Vagina (tissue), 2 donors: ENCODE data around the gene GALNT11. TPM values are rescaled to one million over a fixed set of nuclear protein-coding genes. Genes with fewer than 3 reads are reported as not detected.
"Not testable (repeated sequence)": the region's sequence is repeated elsewhere in the genome, so short reads cannot be mapped to it uniquely, and the experiment has no call there.

Experiments
- DNase-seq, 2 donors: peaks; one replicate each; pipeline ENCODE4 v3.0.0-alpha.2; 2017; ENCODE audit errors: extremely low spot score in 2 of 2
- H3K27ac ChIP-seq: fragments of 200-600 bp; sonication (generic); one replicate; pipeline ENCODE4 v1.5.1; 2019
- H3K27me3 ChIP-seq: fragments of 200-600 bp; sonication (generic); one replicate; pipeline ENCODE4 v1.5.1; 2019
- H3K36me3 ChIP-seq, 2 donors: fragments of 200-600 bp; sonication (generic); one replicate each; pipeline ENCODE4 v1.5.1; 2017 to 2019
- H3K4me1 ChIP-seq: fragments of 200-600 bp; sonication (generic); one replicate; pipeline ENCODE4 v1.5.1; 2019
- H3K4me3 ChIP-seq, 2 donors: fragments of 200-600 bp; sonication (generic); 1 replicate in 1 of 2; 2 replicates in 1 of 2; pipeline ENCODE4 v1.5.1; 2016 to 2019
- H3K9me3 ChIP-seq: fragments of 200-600 bp; sonication (generic); one replicate; pipeline ENCODE4 v1.5.1; 2019
- POLR2A ChIP-seq, 2 donors: fragments of 450-650 bp; IDR thresholded peaks; one replicate each; pipeline ENCODE4 v1.6.1; 2017; ENCODE audit warnings: antibody characterized with exemption in 2 of 2, mild to moderate bottlenecking in 2 of 2, moderate library complexity in 2 of 2
- POLR2AphosphoS5 ChIP-seq, 2 donors: sonication (generic); formaldehyde crosslinking; IDR thresholded peaks; one replicate each; pipeline ENCODE4 v1.9.0; 2017; ENCODE audit warnings: antibody characterized with exemption in 2 of 2, mild to moderate bottlenecking in 2 of 2, low read depth in 1 of 2; ENCODE audit not compliant: insufficient read depth in 1 of 2
- intact Hi-C: fragments of 100-400 bp; cut with DNase I; formaldehyde crosslinking; loops from one replicate; pipeline ENCODE4 v1.15.1; 2023
- total RNA-seq: library from RNA; depleted of rRNA; stranded (reverse); fragments of >200 nt; gene quantifications from one replicate; pipeline ENCODE4 v1.2.3, GENCODE V29; 2016
- TF ChIP-seq, protein P1 (sequence below), 3 experiments: fragments of 450-650 bp in 2 of 3; fragments of 200-600 bp in 1 of 3; sonication (generic) in 1 of 3; IDR thresholded peaks; one replicate each; pipeline ENCODE4 v1.5.1; 2017 to 2019; ENCODE audit warnings: antibody characterized with exemption in 3 of 3, mild to moderate bottlenecking in 2 of 3, moderate library complexity in 2 of 3

Gene GALNT11
- total RNA-seq, 1 donor from 2014 or later, result 46.9 TPM

GRCh38 chr7:152073352-152073751 is 47.9 kb downstream of the GALNT11 start:
- H3K27me3 ChIP-seq, result no peaks in the 10 kb centered on the region
- H3K27ac ChIP-seq, result no peak overlapping the region
- no peak for TF ChIP-seq POLR2A (IDR thresholded peaks at IDR 0.05)
- TF ChIP-seq, protein P1, sequence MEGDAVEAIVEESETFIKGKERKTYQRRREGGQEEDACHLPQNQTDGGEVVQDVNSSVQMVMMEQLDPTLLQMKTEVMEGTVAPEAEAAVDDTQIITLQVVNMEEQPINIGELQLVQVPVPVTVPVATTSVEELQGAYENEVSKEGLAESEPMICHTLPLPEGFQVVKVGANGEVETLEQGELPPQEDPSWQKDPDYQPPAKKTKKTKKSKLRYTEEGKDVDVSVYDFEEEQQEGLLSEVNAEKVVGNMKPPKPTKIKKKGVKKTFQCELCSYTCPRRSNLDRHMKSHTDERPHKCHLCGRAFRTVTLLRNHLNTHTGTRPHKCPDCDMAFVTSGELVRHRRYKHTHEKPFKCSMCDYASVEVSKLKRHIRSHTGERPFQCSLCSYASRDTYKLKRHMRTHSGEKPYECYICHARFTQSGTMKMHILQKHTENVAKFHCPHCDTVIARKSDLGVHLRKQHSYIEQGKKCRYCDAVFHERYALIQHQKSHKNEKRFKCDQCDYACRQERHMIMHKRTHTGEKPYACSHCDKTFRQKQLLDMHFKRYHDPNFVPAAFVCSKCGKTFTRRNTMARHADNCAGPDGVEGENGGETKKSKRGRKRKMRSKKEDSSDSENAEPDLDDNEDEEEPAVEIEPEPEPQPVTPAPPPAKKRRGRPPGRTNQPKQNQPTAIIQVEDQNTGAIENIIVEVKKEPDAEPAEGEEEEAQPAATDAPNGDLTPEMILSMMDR (IDR thresholded peaks at IDR 0.05), result no peak
- TF ChIP-seq POLR2AphosphoS5 (IDR thresholded peaks at IDR 0.05; ENCODE audit: insufficient read depth in 1 of 2, low read depth in 1 of 2), result no peak
- DNase-seq, result no peak
- no peaks in the 10 kb centered on the region for H3K36me3 ChIP-seq
- no peak overlapping the region for H3K4me3 ChIP-seq
- H3K4me1 ChIP-seq, result peaks cover 16% of the 10 kb centered on the region
- no peaks in the 10 kb centered on the region for H3K9me3 ChIP-seq
- intact Hi-C loops, result no loop called here

GRCh38 chr7:152074673-152075072 is 49.2 kb downstream of the GALNT11 start:
- no peak overlapping the region for H3K27ac ChIP-seq
- TF ChIP-seq POLR2A (IDR thresholded peaks at IDR 0.05) (no peak), POLR2AphosphoS5 (IDR thresholded peaks at IDR 0.05; ENCODE audit: insufficient read depth in 1 of 2, low read depth in 1 of 2) (no peak)
- TF ChIP-seq, protein P1 (IDR thresholded peaks at IDR 0.05), result no peak
- peaks cover 19% of the 10 kb centered on the region for H3K4me1 ChIP-seq
- intact Hi-C loops, result no loop called here
- no peak for DNase-seq
- no peaks in the 10 kb centered on the region for H3K36me3 ChIP-seq
- H3K27me3 ChIP-seq, result no peaks in the 10 kb centered on the region
- no peaks in the 10 kb centered on the region for H3K9me3 ChIP-seq
- H3K4me3 ChIP-seq, result no peak overlapping the region

- H3K27me3 ChIP-seq, H3K9me3 ChIP-seq, DNase-seq, intact Hi-C loops, H3K27ac ChIP-seq, H3K4me3 ChIP-seq, H3K36me3 ChIP-seq: not testable (repeated sequence)
- H3K4me1 ChIP-seq, result peaks cover 19% of the 10 kb centered on the region
These were observed 49.9 kb downstream of the GALNT11 start for GRCh38 chr7:152075379-152075778.

DNA sequence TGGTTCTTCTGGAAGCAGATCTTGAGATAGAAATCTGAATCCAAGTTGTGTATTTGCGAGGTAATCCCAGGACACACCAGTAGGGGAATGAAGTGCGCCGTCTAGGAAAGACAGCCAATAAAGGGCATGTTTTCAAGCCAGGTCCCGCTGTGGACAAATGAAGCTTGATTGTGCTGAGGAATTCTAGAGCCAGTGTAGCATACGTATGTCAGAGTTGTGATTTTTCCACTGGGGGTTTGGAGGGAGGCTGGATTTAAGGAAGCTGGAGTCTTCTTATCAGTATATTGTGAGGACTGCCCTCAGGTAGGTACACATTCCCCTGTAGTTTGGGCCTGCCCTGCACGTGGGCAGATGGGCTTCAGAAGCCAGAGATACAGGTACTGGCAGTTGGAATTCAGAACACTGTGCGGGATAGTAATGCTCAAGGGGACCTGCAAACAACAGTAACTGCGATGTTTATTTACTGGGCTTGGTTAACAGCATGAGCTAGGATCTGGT is 50.9 kb downstream of the GALNT11 start:
- no peak for DNase-seq
- Histone ChIP-seq H3K36me3 (no peaks in the 10 kb centered on the region), H3K9me3 (no peaks in the 10 kb centered on the region), H3K4me3 (no peak overlapping the region), H3K27me3 (no peaks in the 10 kb centered on the region), H3K27ac (no peak overlapping the region), H3K4me1 (peaks cover 19% of the 10 kb centered on the region)
- intact Hi-C loops, result no loop called here
- TF ChIP-seq, protein P1 (IDR thresholded peaks at IDR 0.05), result no peak
- TF ChIP-seq POLR2AphosphoS5 (IDR thresholded peaks at IDR 0.05; ENCODE audit: insufficient read depth in 1 of 2, low read depth in 1 of 2) (no peak), POLR2A (IDR thresholded peaks at IDR 0.05) (no peak)

DNA sequence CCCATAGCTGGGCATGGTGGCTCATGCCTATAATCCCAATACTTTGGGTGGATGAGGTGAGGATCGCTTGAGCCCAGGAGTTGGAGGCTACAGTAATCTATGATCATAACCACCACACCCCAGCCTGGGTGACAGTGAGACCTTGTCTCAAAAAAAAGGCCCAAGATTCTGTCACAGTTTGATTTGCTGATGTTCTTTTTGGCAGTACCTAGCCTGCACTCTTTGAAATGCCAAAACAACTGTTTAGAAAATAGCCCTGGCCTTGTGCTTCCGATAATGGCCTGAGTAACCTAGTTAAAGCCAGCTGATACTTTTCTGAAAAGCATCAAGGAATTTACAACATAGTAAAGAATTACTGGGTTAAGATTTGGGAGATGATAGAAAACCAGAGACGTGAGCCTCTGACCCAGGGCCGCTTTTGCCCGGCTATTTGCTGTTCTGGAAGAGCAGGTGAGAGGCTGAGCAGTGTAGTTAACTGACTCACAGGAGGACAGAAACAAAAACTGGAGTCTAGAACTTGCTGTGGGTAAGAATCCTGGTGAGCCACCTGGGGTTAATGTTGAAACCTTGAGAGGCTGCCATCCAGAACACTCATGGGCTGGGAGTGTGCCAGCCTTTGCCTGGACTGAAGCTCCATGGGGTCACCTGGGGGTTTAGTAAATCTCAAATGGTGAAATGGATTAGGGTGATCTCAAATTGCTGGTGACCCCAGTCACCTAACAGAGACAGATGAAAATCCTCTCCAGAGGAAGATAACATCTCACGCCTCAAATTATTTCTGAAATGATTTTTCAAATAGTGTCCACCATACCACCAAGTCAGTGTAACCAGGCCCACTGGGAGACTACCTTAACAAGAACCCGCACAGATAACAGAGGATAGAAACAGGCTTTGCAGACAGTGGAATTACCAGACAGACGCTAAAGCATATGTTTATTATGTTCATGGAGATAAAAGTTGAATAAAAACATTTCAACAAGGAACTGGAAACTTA is 51.8 kb downstream of the GALNT11 start:
- H3K27me3 ChIP-seq, result no peaks in the 10 kb centered on the region
- no peaks in the 10 kb centered on the region for H3K36me3 ChIP-seq
- H3K4me1 ChIP-seq, result peaks cover 19% of the 10 kb centered on the region
- no peak overlapping the region for H3K4me3 ChIP-seq
- no peak for DNase-seq
- intact Hi-C loops, result no loop called here
- H3K27ac ChIP-seq, result no peak overlapping the region
- TF ChIP-seq POLR2AphosphoS5 (IDR thresholded peaks at IDR 0.05; ENCODE audit: insufficient read depth in 1 of 2, low read depth in 1 of 2) (no peak), POLR2A (IDR thresholded peaks at IDR 0.05) (no peak)
- TF ChIP-seq, protein P1 (IDR thresholded peaks at IDR 0.05), result no peak
- no peaks in the 10 kb centered on the region for H3K9me3 ChIP-seq
